C4-2B (cell line): Measurements from ENCODE around the gene DCK.

Source experiments
- ZFX ChIP-seq: fragments of 450-650 bp; IDR thresholded peaks from 2 replicates; pipeline ENCODE4 v1.6.1; 2017
- TF ChIP-seq, protein P1 (sequence below): fragments of 450-650 bp; conservative IDR thresholded peaks from 2 replicates; pipeline ENCODE4 v1.5.1; 2017; ENCODE audit warnings: mild to moderate bottlenecking

DNA sequence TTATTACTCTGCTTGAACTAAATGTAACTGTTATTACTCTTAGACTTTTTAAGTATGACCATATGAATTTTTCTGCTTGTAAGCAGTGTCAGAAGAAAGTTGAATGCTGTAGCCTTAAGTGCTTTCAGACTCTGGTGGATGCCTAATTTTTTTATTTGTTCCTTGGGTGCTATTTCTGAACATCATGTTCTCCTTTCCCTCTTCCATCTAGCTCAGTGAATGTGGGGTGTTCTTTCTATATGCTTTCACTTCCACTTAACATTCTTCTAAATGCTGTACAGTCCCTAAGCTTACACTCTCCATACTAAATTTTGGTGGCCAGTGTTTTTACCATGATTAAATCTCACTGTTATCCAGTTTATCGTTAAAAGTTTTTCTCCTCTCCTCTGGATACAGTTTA, 3.6 kb downstream of the DCK start:
- TF ChIP-seq, protein P1, sequence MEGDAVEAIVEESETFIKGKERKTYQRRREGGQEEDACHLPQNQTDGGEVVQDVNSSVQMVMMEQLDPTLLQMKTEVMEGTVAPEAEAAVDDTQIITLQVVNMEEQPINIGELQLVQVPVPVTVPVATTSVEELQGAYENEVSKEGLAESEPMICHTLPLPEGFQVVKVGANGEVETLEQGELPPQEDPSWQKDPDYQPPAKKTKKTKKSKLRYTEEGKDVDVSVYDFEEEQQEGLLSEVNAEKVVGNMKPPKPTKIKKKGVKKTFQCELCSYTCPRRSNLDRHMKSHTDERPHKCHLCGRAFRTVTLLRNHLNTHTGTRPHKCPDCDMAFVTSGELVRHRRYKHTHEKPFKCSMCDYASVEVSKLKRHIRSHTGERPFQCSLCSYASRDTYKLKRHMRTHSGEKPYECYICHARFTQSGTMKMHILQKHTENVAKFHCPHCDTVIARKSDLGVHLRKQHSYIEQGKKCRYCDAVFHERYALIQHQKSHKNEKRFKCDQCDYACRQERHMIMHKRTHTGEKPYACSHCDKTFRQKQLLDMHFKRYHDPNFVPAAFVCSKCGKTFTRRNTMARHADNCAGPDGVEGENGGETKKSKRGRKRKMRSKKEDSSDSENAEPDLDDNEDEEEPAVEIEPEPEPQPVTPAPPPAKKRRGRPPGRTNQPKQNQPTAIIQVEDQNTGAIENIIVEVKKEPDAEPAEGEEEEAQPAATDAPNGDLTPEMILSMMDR = no peak
- TF ChIP-seq ZFX = no peak
